ENCODE results near the gene PDIA5.
"Not testable (repeated sequence)": the region's sequence is repeated elsewhere in the genome, so short reads cannot be mapped to it uniquely, and the experiment has no call there.

PDIA5 gene

GRCh38 chr3:123096126-123096525 lies 29.3 kb downstream of the PDIA5 start:
- no peak for DNase-seq

GRCh38 chr3:123096731-123097130 lies 29.9 kb downstream of the PDIA5 start:
- DNase-seq, result no peak

- no peak for DNase-seq
These were observed 31.9 kb downstream of the PDIA5 start for GRCh38 chr3:123098426-123099330.

- no peak for DNase-seq
These were observed 32.7 kb downstream of the PDIA5 start for GRCh38 chr3:123099331-123100192.

GRCh38 chr3:123100193-123100776 lies 33.5 kb downstream of the PDIA5 start:
- no peak for DNase-seq

- DNase-seq, result no peak
These were observed 35.4 kb downstream of the PDIA5 start for GRCh38 chr3:123102249-123102648.

- DNase-seq, result no peak
These were observed 36.0 kb downstream of the PDIA5 start for GRCh38 chr3:123102826-123103225.

- no peak for DNase-seq
These were observed 37.7 kb downstream of the PDIA5 start for GRCh38 chr3:123104550-123104949.

GRCh38 chr3:123105201-123106189 lies 38.7 kb downstream of the PDIA5 start:
- no peak for DNase-seq

- DNase-seq, result no peak
These were observed 43.6 kb downstream of the PDIA5 start for GRCh38 chr3:123110282-123110975.

GRCh38 chr3:123110976-123111615 lies 44.3 kb downstream of the PDIA5 start:
- DNase-seq, result no peak

- DNase-seq, result no peak
These were observed 44.8 kb downstream of the PDIA5 start for GRCh38 chr3:123111640-123112039.

- no peak for DNase-seq
These were observed 45.4 kb downstream of the PDIA5 start for GRCh38 chr3:123112232-123112631.

GRCh38 chr3:123112656-123113055 lies 45.8 kb downstream of the PDIA5 start:
- not testable (repeated sequence) for DNase-seq

- no peak for DNase-seq
These were observed 47.1 kb downstream of the PDIA5 start for GRCh38 chr3:123113889-123114450.

GRCh38 chr3:123116116-123116515 lies 49.3 kb downstream of the PDIA5 start:
- DNase-seq, result no peak

- no peak for DNase-seq
These were observed 52.6 kb downstream of the PDIA5 start for GRCh38 chr3:123119388-123119787.

- no peak for DNase-seq
These were observed 53.0 kb downstream of the PDIA5 start for GRCh38 chr3:123119802-123120201.

- DNase-seq, result no peak
These were observed 53.7 kb downstream of the PDIA5 start for GRCh38 chr3:123120573-123120972.

GRCh38 chr3:123122057-123122456 lies 55.2 kb downstream of the PDIA5 start:
- DNase-seq, result no peak
